Hepatocyte (in vitro differentiated cells): Measurements from ENCODE around the gene CBLB.

Experiments
- EZH2 ChIP-seq: fragments of 200-600 bp; sonication (generic); IDR thresholded peaks from 2 replicates; pipeline ENCODE4 v1.6.1; 2016; ENCODE audit warnings: antibody characterized with exemption, mild to moderate bottlenecking, borderline replicate concordance
- EZH2phosphoT487 ChIP-seq: fragments of 200-600 bp; sonication (generic); IDR thresholded peaks from one replicate; pipeline ENCODE4 v1.6.1; 2018; ENCODE audit warnings: antibody characterized with exemption, mild to moderate bottlenecking, low read depth, moderate library complexity; ENCODE audit not compliant: unreplicated experiment, severe bottlenecking
- TF ChIP-seq, protein P1 (sequence below): fragments of 200-600 bp; sonication (generic); IDR thresholded peaks from 2 replicates; pipeline ENCODE4 v1.5.1; 2016; ENCODE audit warnings: antibody characterized with exemption, mild to moderate bottlenecking; ENCODE audit not compliant: poor library complexity

DNA sequence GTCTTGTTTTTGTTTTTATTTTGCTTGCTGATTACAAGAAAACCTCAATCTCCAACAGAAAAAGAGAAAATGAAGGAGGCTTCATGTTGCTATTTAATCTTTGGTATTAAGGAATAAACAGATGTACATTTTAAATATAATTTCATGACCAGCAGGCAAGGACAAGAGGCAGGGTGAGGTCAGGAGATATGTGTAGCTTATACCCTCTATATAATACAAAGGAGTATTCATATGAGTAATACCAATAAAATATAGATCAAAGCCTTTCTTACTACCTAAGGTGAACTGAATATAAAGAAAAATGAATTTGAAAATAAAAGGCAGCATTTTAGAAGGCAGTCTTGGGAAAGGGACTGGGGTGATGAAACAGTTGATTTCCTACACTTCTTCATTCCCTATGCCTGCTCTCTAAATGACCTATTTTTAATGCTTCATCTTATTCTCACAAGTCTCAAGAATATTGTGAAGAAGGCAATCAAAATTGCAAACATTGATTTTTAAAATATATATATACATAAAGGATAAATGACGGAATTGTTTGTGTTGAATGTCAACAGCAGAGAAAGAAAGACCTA is 8.6 kb upstream of the CBLB start:
- TF ChIP-seq, protein P1, sequence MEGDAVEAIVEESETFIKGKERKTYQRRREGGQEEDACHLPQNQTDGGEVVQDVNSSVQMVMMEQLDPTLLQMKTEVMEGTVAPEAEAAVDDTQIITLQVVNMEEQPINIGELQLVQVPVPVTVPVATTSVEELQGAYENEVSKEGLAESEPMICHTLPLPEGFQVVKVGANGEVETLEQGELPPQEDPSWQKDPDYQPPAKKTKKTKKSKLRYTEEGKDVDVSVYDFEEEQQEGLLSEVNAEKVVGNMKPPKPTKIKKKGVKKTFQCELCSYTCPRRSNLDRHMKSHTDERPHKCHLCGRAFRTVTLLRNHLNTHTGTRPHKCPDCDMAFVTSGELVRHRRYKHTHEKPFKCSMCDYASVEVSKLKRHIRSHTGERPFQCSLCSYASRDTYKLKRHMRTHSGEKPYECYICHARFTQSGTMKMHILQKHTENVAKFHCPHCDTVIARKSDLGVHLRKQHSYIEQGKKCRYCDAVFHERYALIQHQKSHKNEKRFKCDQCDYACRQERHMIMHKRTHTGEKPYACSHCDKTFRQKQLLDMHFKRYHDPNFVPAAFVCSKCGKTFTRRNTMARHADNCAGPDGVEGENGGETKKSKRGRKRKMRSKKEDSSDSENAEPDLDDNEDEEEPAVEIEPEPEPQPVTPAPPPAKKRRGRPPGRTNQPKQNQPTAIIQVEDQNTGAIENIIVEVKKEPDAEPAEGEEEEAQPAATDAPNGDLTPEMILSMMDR, result no peak
- no peak for TF ChIP-seq EZH2
- no peak for TF ChIP-seq EZH2phosphoT487
